GM12873 (cell line): ENCODE data around the gene CEP128.

Source experiments
- CTCF ChIP-seq: IDR thresholded peaks from 2 replicates; pipeline ENCODE4 v1.5.1; 2012; ENCODE audit warnings: low read depth, mild to moderate bottlenecking, moderate library complexity, low read length, control low read depth; ENCODE audit not compliant: insufficient read depth; ENCODE audit errors: missing control alignments

CEP128 gene

DNA sequence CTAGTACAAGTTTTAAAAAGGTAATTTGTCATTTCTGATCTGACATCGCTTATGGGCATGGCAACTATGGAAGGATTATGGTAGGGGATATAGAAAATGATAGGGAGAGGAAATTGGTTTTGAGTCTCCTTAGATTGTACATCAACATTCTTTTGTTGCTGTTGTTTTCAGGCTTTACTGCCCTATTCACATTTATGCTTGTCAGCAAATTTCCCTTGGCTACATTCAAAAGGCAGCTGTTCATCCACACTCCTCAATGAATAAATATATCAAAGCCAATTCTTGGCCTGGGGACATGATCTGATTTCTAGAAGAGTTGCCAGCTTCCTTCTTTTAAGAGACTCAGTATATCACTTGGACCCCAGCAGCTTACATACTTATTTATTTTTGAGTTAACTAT is 283.4 kb downstream of the CEP128 start:
- no peak for TF ChIP-seq CTCF

DNA sequence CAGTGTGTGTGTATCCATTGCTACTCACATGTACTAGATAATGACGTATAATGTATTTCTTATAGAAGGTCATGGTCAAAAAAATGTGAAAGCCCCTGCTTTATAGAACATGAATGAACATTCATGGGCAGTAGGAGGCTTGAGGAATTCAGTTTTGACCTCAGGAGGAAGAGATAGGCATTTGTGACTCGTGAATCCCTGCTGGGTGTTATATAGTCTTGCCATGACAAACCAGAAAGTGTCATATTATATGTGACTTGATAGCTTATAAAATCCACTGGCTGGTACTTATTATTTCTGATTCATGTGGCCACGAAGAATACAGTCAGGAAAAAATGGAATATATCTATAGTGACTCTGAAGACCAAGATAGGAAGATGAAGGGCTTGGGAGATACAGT is 287.6 kb downstream of the CEP128 start:
- TF ChIP-seq CTCF, result no peak

- TF ChIP-seq CTCF, result no peak
Observed at GRCh38 chr14:80645667-80646413, 295.7 kb downstream of the CEP128 start.

- no peak for TF ChIP-seq CTCF
Observed at GRCh38 chr14:80644826-80645225, 296.7 kb downstream of the CEP128 start.

GRCh38 chr14:80638620-80639515 is 302.7 kb downstream of the CEP128 start:
- TF ChIP-seq CTCF, result no peak

- no peak for TF ChIP-seq CTCF
Observed at GRCh38 chr14:80637756-80638619, 303.6 kb downstream of the CEP128 start.
